GM12892 (cell line): Measurements from ENCODE around the gene SF3A2.

Experiments used
- DNase-seq: peaks from one replicate; pipeline ENCODE4 v3.0.0; 2011; ENCODE audit not compliant: insufficient read length
- FAIRE-seq: peaks from 2 replicates; lab custom pipeline; 2011; peaks lifted over from hg19 to GRCh38; lab: Jason Lieb, UNC
- POLR2A ChIP-seq: IDR thresholded peaks from 2 replicates; pipeline ENCODE4 v1.6.1; 2011; ENCODE audit warnings: low read depth, low read length, control low read depth
- POLR2AphosphoS5 ChIP-seq: IDR thresholded peaks from 2 replicates; pipeline ENCODE4 v1.6.1; 2011; ENCODE audit warnings: low read depth, low read length, control low read depth
- TAF1 ChIP-seq: IDR thresholded peaks from 2 replicates; pipeline ENCODE4 v1.6.1; 2011; ENCODE audit warnings: low read depth, mild to moderate bottlenecking, control low read depth, low read length, borderline replicate concordance

SF3A2 gene

GRCh38 chr19:2239173-2239572, 2.5 kb downstream of the SF3A2 start:
- FAIRE-seq (no peak), DNase-seq (no peak)
- TF ChIP-seq POLR2A (no peak), POLR2AphosphoS5 (no peak), TAF1 (no peak)

DNA sequence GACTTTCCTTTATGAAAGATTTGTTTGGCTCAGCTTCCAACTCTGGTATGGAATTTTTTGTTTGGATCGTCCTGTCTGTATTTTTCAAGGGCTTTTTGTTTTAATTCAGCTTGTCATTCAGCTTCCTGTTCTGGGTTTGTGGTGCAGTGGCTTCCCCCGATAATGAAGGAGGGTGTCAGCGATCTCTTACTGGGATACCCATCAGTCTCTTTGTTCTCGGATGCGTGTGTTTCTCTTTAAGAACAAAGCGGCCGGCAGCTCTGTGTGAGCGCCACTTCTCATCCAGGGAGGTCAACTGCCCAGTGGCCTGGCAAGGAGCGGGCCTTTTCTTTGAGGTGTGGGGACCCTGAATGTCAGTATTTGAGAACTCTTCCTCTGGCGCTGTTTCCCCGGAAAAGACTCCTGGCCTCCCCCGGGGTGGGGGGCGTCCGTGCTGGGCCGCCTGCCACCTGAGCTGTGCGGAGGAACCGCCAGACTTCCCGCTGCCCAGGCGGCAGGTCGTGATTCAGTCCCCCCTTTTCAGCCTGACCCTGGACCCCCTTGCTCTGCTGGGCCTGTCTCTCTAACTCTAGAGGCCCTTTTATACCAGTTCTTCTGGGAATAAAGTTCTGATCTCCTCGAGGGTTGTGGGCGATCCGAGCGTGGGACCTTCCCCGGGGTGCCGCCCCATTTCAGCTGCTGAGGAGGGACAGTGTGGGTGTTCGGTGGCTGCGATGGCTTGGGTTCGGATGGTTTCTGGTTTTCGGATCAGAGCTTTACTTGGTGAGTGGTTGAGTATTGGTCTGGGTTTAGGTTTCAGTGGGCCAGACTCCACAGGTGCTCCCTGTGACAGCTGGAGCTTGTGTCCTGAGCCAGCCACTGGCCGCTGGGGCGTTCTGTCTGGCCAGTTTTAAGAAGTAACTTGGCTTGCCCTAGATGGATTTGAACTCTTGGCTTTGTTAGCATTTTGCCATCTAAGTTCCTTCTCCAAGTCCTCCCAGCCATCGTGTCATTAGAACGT, 3.4 kb downstream of the SF3A2 start:
- TF ChIP-seq POLR2A = no peak
- TF ChIP-seq TAF1 = no peak
- TF ChIP-seq POLR2AphosphoS5 = no peak
- no peak for DNase-seq
- no peak for FAIRE-seq

DNA sequence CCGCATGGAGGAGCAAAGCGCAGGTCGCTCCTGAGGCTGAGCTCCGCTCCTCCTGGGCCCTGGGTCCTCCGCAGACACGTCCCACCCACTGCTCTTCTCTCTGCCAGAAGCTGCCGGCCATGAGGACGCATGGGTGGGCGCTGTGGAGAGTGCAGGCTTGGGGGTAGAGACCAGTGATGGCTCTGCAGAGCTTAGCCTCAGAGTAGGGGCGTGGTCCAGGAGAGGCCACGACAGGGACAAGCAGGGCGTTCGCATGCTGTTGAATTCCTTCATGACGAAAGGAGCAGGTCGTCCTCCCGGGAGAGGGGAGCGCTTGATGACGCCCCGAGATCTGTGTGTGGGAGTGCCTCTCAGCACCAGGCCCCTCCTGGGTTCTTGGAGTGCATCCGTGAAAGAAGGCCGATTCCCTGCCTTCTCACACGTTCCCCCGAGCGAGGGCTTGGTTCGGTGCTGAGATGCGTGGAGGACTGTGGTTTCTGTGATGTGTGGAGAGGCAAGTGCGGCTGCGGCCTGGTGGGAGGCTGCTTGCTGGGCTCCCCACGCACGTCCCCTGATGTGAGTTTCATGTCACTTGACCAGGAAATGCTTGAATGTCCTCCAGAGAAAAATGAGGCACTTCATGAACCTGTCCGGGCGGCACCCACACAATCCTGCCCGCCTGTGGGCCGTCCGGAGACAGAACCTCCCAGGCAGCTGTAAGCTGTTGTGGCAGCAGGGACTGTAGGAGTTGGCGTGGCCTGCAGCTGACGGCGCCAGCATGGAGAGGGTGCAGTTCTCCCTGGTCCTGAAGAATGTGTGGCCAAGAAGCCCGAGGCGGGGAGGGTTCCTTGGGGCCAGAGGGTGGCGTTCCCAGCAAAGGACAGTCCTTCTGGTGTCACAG, 4.5 kb downstream of the SF3A2 start:
- no peak for TF ChIP-seq POLR2AphosphoS5
- TF ChIP-seq POLR2A = no peak; the same call in 1 of the 2 replicates
- TF ChIP-seq TAF1 = no peak
- no peak for DNase-seq
- no peak for FAIRE-seq

GRCh38 chr19:2242092-2242537, 5.5 kb downstream of the SF3A2 start:
- no peak for FAIRE-seq
- TF ChIP-seq POLR2A = no peak
- 0 out of 2 replicates have a peak, but pooled peaks have one; percentile 28 for TF ChIP-seq POLR2AphosphoS5

DNA sequence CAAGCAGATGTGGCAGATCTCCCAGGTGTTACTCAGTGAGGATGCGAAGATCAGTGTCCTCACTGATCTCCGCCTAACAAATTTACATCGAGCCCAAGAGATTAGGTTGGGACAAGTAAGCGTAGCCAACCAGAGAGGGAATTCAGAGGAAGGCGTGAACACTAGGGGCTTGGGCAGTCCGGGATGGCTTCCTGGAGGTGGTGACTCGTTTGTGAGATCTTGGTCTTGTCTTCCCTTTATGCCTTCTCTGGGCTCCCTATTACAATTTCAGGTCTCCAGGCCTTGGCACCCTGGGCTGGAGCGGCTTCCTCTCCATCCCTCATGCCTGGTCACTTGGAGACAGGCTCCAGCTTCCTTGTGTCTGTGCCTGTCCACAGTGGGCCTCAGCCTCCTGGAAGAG, 6.2 kb downstream of the SF3A2 start:
- DNase-seq (no peak), FAIRE-seq (no peak)
- TF ChIP-seq TAF1 (no peak), POLR2AphosphoS5 (no peak; the same call in 1 of the 2 replicates)

More at GRCh38 chr19:2242092-2242537, 5.5 kb downstream of the SF3A2 start:
- DNase-seq = no peak

DNA sequence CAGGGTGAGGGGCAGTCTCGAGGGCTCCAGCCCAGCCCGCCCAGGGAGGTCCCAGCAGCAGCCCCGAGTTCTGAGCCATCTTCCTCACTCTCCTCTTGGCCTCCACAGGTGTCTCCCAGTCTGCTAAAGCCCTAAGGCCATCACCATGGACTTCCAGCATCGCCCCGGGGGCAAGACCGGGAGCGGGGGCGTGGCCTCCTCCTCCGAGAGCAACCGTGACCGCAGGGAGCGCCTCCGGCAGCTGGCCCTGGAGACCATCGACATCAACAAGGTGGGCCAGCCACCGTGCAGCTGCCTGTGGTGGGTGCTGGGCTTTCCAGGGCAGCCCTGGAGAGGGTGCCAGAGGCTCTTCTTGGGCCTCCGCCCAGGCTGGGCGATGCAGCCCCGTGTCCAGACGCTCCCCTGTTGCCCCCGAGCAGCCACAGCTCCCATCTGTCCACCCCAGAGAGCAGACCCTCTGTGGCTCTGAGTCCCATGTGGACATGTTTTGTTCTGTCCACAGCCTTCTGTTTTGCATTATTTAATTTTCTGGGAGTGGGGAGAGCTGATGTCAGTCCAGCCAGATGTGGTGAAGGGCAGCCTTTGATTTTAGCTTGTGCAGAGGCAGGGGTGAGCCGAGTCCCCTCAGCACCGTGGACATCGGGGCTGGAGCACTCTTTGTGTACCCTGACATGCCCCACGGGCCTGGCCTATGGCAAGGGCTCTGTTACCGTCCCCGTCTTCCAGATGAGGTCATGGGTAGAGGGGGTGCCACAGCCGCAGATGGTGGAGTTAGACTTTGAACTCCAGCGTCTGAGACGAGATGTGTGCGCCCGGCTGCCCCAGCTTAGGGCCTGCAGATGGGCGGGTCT, 6.9 kb downstream of the SF3A2 start:
- FAIRE-seq (no peak), DNase-seq (no peak)
- TF ChIP-seq POLR2AphosphoS5 (no peak), POLR2A (no peak), TAF1 (no peak)

- DNase-seq (no peak), FAIRE-seq (no peak)
- TF ChIP-seq POLR2AphosphoS5 = no peak
- TF ChIP-seq POLR2A = no peak
- TF ChIP-seq TAF1 = no peak
Observed at GRCh38 chr19:2244125-2244411, 7.4 kb downstream of the SF3A2 start.

GRCh38 chr19:2244486-2244885, 7.9 kb downstream of the SF3A2 start:
- FAIRE-seq (no peak), DNase-seq (no peak)
- TF ChIP-seq TAF1 = no peak
- no peak for TF ChIP-seq POLR2AphosphoS5
- TF ChIP-seq POLR2A = no peak

- FAIRE-seq = no peak
- DNase-seq = no peak
Observed at GRCh38 chr19:2245273-2245672, 8.6 kb downstream of the SF3A2 start.

GRCh38 chr19:2246014-2246620, 9.5 kb downstream of the SF3A2 start:
- DNase-seq (no peak), FAIRE-seq (no peak)

More at GRCh38 chr19:2245273-2245672, 8.6 kb downstream of the SF3A2 start:
- TF ChIP-seq POLR2AphosphoS5 (no peak), POLR2A (no peak), TAF1 (no peak)

GRCh38 chr19:2246801-2247361, 10.3 kb downstream of the SF3A2 start:
- FAIRE-seq = no peak

More at GRCh38 chr19:2246014-2246620, 9.5 kb downstream of the SF3A2 start:
- TF ChIP-seq POLR2A (peak; percentile 13; the same call in 1 of the 2 replicates), POLR2AphosphoS5 (no peak)

More at GRCh38 chr19:2246801-2247361, 10.3 kb downstream of the SF3A2 start:
- TF ChIP-seq POLR2A (no peak), POLR2AphosphoS5 (no peak), TAF1 (no peak)
- DNase-seq = no peak
